GM18519 (cell line): Measurements from ENCODE around the gene AFF2.

ENCODE experiments used
- ATAC-seq: cut with Tn5 transposase; IDR thresholded peaks from one replicate; pipeline ENCODE4 v1.9.1; 2021; ENCODE audit warnings: mild to moderate bottlenecking, moderate library complexity; ENCODE audit not compliant: unreplicated experiment, low FRiP score

AFF2 gene

GRCh38 chrX:148813967-148814366 is 313.6 kb downstream of the AFF2 start:
- no peak for ATAC-seq

GRCh38 chrX:148815218-148815961 is 315.0 kb downstream of the AFF2 start:
- ATAC-seq: no peak

GRCh38 chrX:148823986-148824385 is 323.6 kb downstream of the AFF2 start:
- no peak for ATAC-seq

DNA sequence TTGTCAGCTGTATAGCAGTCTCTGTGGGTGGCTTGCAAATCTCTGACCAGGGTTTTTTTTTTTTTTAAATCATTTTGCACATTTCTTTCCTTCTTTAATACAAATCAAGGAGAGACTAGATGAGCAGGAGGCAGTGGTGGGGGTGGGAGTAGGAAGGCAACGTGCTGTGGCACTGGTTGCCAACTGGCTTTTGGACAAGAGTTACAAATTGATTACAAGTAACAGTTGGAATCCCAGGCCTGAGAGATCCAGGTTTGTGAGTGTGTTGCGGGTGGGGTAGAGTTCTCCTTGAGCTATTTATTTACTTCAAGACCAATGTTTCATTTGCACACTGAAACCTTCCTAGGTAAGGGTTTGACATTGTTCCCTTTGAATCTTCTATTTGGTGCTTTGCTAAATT is 325.3 kb downstream of the AFF2 start:
- no peak for ATAC-seq

DNA sequence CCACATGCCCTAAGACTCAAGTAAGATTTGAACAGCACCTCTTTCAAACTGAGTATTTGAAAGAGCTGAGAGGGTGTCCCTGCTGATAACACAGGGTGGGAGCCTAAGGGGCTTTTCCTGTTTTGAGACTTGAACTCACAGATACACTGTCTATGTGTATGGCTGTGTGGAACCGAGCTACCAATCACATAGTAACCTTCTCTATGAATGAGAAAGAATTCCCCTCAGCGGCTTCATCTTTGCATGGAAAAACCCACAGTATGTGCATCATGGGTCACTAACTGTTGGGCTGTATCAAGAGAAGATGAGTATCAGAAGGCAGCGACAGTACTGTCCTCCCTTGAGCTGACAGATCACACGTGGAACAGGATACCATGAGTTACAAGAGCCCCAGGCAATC is 336.3 kb downstream of the AFF2 start:
- ATAC-seq: no peak

GRCh38 chrX:148850631-148851030 is 350.2 kb downstream of the AFF2 start:
- ATAC-seq: no peak

GRCh38 chrX:148854306-148854705 is 353.9 kb downstream of the AFF2 start:
- ATAC-seq: no peak

GRCh38 chrX:148856505-148856904 is 356.1 kb downstream of the AFF2 start:
- ATAC-seq: no peak

DNA sequence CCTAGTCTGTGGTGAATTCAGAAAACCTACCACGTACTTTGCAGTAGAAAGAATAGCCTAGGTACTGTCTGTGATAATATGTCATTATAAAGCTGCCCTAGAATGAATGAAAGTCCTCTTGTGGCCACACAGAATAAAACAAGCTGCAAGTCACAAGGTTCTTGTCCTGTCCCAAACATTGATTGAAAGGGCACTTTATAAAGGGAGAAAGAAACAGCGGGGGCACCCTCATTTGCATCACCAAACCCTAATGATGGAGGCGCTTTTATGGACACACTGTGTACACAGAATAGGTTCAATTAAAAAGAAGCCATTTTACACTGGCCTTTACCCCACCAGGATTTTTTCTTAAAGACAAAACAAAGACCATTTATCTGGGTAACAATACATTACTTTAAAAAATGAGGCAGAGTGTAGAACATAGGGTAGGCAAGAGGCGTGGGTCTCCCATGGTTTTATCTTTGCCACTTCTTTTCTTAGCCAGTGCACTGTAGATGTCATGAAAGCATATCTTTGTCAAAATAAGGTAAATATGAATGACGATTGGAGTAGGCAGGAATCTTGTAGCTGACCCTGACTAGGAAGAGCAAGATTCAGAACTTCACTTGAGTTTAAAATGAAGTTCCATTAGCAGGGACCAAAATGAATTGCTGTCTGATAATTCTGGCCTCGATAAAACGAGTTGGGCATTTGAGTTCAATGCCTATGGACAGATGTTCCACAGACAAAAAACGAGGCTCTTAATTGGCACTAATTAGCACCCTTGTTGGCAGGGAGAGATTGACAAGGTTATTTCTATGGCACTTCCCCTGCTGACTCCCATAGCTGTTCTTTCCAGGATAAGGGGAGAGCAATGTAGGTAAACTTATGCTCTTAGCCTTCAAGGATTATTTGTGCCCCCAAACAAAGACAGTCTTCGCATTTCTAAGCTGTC is 365.1 kb downstream of the AFF2 start:
- ATAC-seq: no peak

GRCh38 chrX:148867596-148867995 is 367.2 kb downstream of the AFF2 start:
- no peak for ATAC-seq

DNA sequence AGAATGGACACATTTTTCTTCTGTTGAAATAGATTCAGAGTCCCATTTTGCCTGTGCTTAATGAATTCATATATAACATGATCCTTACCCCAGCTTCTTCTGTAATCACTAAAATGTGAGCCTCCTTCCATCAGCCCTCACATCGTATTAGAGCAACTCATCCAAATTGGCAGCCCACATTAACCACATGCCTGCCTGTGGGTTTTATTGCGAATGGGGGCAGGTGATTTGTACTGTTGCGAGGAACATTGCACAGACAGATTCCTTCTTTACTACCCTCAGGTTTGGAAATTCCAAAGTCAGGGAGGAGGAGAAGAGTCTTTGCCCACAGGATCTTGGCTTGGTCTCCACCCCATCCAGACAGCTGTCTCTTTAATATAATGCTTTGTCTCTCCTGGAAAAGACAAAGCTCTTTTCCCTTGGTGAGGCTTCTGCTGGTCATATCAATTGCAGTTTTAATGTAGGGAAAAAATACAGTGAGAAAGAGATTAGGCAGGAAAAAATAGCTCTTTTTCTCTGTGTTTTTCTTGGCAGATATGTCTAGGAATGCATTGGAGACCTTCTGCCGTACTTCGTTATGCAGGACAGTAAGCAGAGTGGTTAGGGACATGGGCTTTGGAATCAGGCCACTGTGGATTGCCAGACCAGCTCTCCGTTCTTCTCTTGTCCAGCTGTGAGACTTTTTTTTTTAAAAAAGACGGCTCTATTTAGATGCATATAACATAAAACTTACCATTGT is 371.2 kb downstream of the AFF2 start:
- ATAC-seq: no peak

DNA sequence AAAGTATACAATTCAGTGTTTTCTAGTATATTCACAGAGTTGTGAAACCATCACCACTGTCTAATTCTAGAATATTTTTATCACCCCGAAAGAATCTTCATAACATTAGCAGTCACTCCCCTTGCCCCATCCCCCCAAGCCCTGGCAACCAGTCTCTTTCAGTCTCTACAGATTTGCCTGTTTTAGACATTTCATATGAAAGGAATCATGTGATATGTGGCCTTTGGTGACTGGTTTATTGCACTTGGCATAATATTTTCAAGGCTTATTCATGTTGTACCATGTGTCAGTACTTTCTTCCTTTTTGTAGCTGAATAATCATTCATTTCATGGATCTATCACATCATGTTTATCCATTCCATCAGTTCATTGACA is 371.7 kb downstream of the AFF2 start:
- ATAC-seq: no peak

GRCh38 chrX:148872881-148873280 is 372.5 kb downstream of the AFF2 start:
- no peak for ATAC-seq

GRCh38 chrX:148874636-148875246 is 374.3 kb downstream of the AFF2 start:
- ATAC-seq: no peak

DNA sequence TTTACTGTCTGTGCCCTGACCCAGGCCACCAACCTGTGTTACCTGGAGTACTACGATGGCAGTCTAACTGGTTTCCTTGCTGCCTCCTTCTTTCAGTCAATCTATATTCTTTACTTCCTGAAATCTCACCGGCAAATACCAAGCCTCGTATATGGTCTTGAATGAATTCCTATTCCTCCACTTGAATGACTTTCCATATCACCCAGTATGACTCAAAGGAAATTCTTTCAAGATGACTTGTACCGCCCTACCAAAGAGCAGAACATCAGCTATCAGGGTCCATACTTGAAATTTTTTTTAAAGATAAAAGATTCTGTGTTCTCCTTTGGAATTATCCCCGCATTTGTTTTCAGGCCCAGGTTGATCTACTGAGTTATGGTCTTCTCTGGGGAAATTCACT is 378.0 kb downstream of the AFF2 start:
- ATAC-seq: no peak

DNA sequence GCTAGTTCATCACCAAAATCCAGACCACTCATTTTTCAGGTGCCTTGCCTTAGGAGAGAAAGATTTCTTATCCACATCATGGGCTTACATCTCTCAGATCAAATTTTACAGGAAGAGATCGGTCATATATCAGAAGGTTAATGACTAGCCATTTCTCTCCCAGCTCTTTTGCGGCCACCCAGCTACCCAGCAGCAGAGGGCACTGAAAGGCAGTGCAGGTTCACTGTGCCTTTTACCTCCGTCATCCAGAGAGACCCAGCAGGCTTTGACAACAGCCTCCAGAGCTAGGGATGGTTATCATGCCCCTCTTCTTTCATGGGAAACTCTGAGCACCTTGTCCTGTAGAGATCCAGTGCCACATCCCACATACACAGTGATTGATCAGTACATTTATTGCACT is 384.8 kb downstream of the AFF2 start:
- no peak for ATAC-seq

DNA sequence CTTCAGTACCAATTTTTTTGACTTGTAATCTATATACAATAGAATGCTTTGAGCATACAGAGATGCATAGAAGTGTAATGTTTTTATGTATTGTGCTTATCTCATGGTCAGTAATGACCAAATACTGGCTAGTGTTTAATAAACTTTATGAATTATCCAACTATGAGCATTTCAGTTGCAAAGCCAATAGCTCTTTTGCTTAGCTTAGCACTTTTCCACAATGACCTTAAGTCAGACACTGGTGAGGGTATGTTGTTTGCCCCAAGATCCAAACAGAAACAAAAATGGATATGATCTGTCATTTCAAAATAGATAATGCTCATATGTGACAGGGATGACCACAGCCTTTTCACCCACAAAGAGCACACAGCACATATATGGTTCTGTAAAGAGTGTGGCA is 393.0 kb downstream of the AFF2 start:
- ATAC-seq: no peak

- ATAC-seq: no peak
Measured at GRCh38 chrX:148902581-148902980, 402.2 kb downstream of the AFF2 start.

DNA sequence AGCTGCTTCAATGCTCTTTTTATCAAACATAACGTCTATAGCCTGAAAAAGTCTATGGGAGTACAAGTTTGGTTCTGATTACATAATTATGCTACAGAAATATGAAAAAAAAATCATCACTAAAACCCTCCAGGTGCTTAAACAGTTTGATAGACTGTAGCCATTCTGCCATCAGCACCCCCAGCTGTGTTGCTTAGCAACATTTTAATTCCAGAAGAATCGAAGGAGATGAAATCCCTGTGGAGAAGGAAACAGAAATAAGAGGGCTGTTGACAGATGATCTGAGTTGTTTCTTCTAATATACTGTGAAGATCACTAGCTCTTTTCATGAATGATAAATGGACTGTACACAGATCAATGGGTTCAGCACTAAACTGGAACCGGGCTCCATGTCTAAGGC is 402.8 kb downstream of the AFF2 start:
- no peak for ATAC-seq

DNA sequence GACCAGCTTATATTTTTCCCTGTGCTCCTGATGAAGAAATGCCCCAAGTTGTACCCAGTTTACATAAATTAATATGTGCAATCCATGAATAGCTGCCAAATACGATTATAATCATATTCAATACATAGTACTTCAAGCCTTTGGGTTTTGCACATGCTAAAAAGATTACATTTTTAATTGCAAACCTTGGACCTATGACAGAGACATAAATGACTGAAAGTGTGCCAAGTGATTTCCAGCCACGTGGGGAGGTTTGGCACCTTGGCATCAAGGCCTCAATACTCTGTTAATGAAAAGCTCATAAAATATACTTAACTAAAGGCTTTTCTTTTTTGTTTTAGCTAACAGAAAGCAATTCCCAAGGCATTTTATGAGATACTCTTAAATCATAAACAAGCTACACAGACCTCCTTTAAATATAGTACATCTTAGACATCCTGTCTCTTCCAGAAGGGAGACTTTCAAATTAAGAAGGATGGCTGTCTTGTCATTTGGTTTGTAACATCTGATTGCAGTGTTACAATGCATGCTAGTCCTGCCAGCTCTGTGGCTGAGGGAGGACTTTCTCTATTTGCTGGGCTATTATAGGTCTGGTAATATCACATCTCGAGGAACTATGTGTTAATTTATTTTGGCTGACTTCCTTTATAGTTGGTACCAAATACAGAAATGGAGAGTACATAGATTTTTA is 404.1 kb downstream of the AFF2 start:
- ATAC-seq: no peak
